OCI-LY3 (cell line): Measurements from ENCODE around the gene GRIK2.

ENCODE experiments used
- H2AFZ ChIP-seq: fragments of 200-600, 300-600 bp; shearing (Covaris generic); 2 replicates; pipeline ENCODE4 v1.6.0; 2014; ENCODE audit warnings: antibody characterized with exemption, low read depth, low read length
- H3K27ac ChIP-seq: fragments of 200-600, 300-600 bp; sonication (generic); 2 replicates; pipeline ENCODE4 v1.5.1; 2014; ENCODE audit warnings: mild to moderate bottlenecking, low read length, moderate library complexity, mixed read lengths
- H3K27me3 ChIP-seq: fragments of 200-600, 300-600 bp; sonication (generic); 2 replicates; pipeline ENCODE4 v1.6.1; 2014; ENCODE audit warnings: low read depth, low read length, mixed read lengths
- H3K36me3 ChIP-seq: fragments of 200-600, 300-600 bp; sonication (generic); replicated peaks from 2 replicates; pipeline ENCODE3; 2014; ENCODE audit warnings: low read depth, low read length, mixed read lengths
- H3K4me1 ChIP-seq: fragments of 300-600, 200-600 bp; sonication (generic); 2 replicates; pipeline ENCODE4 v1.6.1; 2014; ENCODE audit warnings: low read length, mixed read lengths
- H3K4me2 ChIP-seq: fragments of 200-600, 300-600 bp; sonication (generic); 2 replicates; pipeline ENCODE4 v1.6.1; 2014; ENCODE audit warnings: low read length, mixed read lengths
- H3K4me3 ChIP-seq: fragments of 300-600, 200-600 bp; sonication (generic); 2 replicates; pipeline ENCODE4 v1.5.1; 2014; ENCODE audit warnings: antibody characterized with exemption, mild to moderate bottlenecking, low read length, moderate library complexity
- H3K79me2 ChIP-seq: fragments of 300-600, 200-600 bp; shearing (Covaris generic); 2 replicates; pipeline ENCODE4 v1.6.1; 2014; ENCODE audit warnings: mild to moderate bottlenecking, low read length, mixed read lengths
- H3K9ac ChIP-seq: fragments of 300-600, 200-600 bp; shearing (Covaris generic); 2 replicates; pipeline ENCODE4 v1.6.0; 2014; ENCODE audit warnings: mild to moderate bottlenecking, low read length, moderate library complexity
- H3K9me3 ChIP-seq: fragments of 200-600, 300-600 bp; shearing (Covaris generic); 2 replicates; pipeline ENCODE4 v1.6.1; 2014; ENCODE audit warnings: low read length, mixed read lengths; ENCODE audit not compliant: insufficient read depth
- H4K20me1 ChIP-seq: fragments of 200-600, 300-600 bp; sonication (generic); 2 replicates; pipeline ENCODE4 v1.6.1; 2016; ENCODE audit warnings: low read length, mixed read lengths; ENCODE audit not compliant: insufficient read depth
- CTCF ChIP-seq: fragments of 200-600, 300-600 bp; sonication (generic); IDR thresholded peaks from 2 replicates; pipeline ENCODE4 v1.5.1; 2014; ENCODE audit warnings: antibody characterized with exemption, low read length, low read depth
- EZH2phosphoT487 ChIP-seq: fragments of 200-600 bp; shearing (Covaris generic); IDR thresholded peaks from 2 replicates; pipeline ENCODE4 v1.6.1; 2018; ENCODE audit warnings: antibody characterized with exemption, mixed run types, low read depth

The GRIK2 gene

GRCh38 chr6:101682937-101683336 lies 289.4 kb downstream of the GRIK2 start:
- H3K27ac ChIP-seq = no peak overlapping the region
- no peaks in the 10 kb centered on the region for H3K27me3 ChIP-seq
- no peak for TF ChIP-seq EZH2phosphoT487
- no peak for TF ChIP-seq CTCF
- no peaks in the 10 kb centered on the region for H3K79me2 ChIP-seq
- no peaks in the 10 kb centered on the region for H3K9me3 ChIP-seq
- no peaks in the 10 kb centered on the region for H3K36me3 ChIP-seq
- no peaks in the 10 kb centered on the region for H4K20me1 ChIP-seq
- no peak overlapping the region for H2AFZ ChIP-seq
- no peak overlapping the region for H3K4me3 ChIP-seq
- H3K4me2 ChIP-seq = no peak overlapping the region
- no peak overlapping the region for H3K9ac ChIP-seq
- no peaks in the 10 kb centered on the region for H3K4me1 ChIP-seq

GRCh38 chr6:101683884-101684283 lies 290.4 kb downstream of the GRIK2 start:
- Histone ChIP-seq H3K9me3 (no peaks in the 10 kb centered on the region), H4K20me1 (no peaks in the 10 kb centered on the region), H3K4me3 (no peak overlapping the region), H3K27ac (no peak overlapping the region), H3K4me2 (no peak overlapping the region), H3K9ac (no peak overlapping the region), H3K79me2 (no peaks in the 10 kb centered on the region), H2AFZ (no peak overlapping the region), H3K27me3 (no peaks in the 10 kb centered on the region), H3K36me3 (no peaks in the 10 kb centered on the region), H3K4me1 (no peaks in the 10 kb centered on the region)
- TF ChIP-seq CTCF (no peak), EZH2phosphoT487 (no peak)

GRCh38 chr6:101686653-101687052 lies 293.1 kb downstream of the GRIK2 start:
- H3K27me3 ChIP-seq = no peaks in the 10 kb centered on the region
- H3K9me3 ChIP-seq = no peaks in the 10 kb centered on the region
- H3K79me2 ChIP-seq = no peaks in the 10 kb centered on the region
- no peak overlapping the region for H3K27ac ChIP-seq
- H3K4me1 ChIP-seq = no peaks in the 10 kb centered on the region
- no peaks in the 10 kb centered on the region for H3K36me3 ChIP-seq
- H3K9ac ChIP-seq = no peak overlapping the region
- H3K4me3 ChIP-seq = no peak overlapping the region
- H4K20me1 ChIP-seq = no peaks in the 10 kb centered on the region
- no peak overlapping the region for H2AFZ ChIP-seq
- TF ChIP-seq EZH2phosphoT487 (no peak), CTCF (no peak)
- H3K4me2 ChIP-seq = no peak overlapping the region

- TF ChIP-seq EZH2phosphoT487 = no peak
- Histone ChIP-seq H3K79me2 (no peaks in the 10 kb centered on the region), H3K4me1 (no peaks in the 10 kb centered on the region), H3K4me2 (no peak overlapping the region), H3K9ac (no peak overlapping the region), H3K36me3 (no peaks in the 10 kb centered on the region), H3K27ac (no peak overlapping the region), H3K9me3 (no peaks in the 10 kb centered on the region), H3K4me3 (no peak overlapping the region), H2AFZ (no peak overlapping the region), H3K27me3 (no peaks in the 10 kb centered on the region), H4K20me1 (no peaks in the 10 kb centered on the region)
These were observed 295.6 kb downstream of the GRIK2 start for GRCh38 chr6:101689156-101689555.

- no peak for TF ChIP-seq CTCF
- TF ChIP-seq EZH2phosphoT487 = no peak
- no peaks in the 10 kb centered on the region for H3K9me3 ChIP-seq
- no peaks in the 10 kb centered on the region for H4K20me1 ChIP-seq
- no peak overlapping the region for H3K27ac ChIP-seq
- H3K4me2 ChIP-seq = no peak overlapping the region
- H3K4me3 ChIP-seq = no peak overlapping the region
- no peaks in the 10 kb centered on the region for H3K27me3 ChIP-seq
- H3K9ac ChIP-seq = no peak overlapping the region
- no peak overlapping the region for H2AFZ ChIP-seq
- H3K36me3 ChIP-seq = no peaks in the 10 kb centered on the region
- no peaks in the 10 kb centered on the region for H3K79me2 ChIP-seq
- H3K4me1 ChIP-seq = no peaks in the 10 kb centered on the region
These were observed 296.2 kb downstream of the GRIK2 start for GRCh38 chr6:101689695-101690094.
